Thyroid gland (tissue), 4 donors: ENCODE measurements around the gene PITRM1.

Experiments used
- POLR2A ChIP-seq, 2 donors: fragments of 450-650 bp; IDR thresholded peaks; one replicate each; pipeline ENCODE4 v1.6.1; 2017; ENCODE audit warnings: antibody characterized with exemption in 2 of 2, mild to moderate bottlenecking in 2 of 2, moderate library complexity in 1 of 2
- TF ChIP-seq, protein P1 (sequence below), 6 experiments: fragments of 200-600 bp in 3 of 6; fragments of 450-650 bp in 3 of 6; sonication (generic) in 3 of 6; IDR thresholded peaks; one replicate each; pipeline ENCODE4 v1.5.1; 2016 to 2019; ENCODE audit warnings: antibody characterized with exemption in 6 of 6, mild to moderate bottlenecking in 2 of 6, inconsistent platforms in 1 of 6, moderate library complexity in 1 of 6

DNA sequence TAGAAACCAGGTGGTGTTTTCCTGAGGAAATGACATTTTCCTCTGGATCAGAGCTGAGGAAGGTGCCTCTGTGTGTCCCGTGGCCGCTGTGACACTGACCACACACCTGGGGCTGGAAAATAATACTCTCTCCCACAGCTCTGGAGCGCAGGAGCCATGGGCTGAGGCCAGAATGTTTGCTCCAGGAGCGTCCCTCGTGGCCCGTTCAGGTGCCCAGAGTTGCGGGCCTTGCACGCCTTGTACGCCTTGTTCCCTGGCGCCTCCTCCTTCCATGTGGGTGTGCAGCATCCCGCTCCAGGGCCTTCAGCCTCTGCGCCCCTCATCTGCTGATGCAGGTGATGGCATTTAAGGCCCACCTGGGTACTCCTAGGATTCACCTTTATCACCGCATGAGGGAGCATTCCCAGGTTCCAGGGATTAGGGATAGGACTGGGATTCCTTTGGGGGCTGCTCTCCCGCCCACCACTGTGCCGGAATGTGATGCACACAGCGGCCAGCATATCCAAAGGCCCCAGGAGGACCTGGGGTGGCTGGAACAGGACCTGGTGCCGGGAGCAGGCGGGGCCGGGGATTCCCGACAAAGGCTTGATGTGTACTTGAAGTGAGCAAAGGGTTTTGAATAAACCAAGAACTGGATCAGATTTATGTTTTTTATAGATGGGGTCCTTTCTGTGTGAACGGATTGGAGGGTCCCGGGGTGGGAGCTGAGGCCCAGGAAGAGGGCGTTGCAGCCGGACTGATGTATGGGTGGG is 44.0 kb downstream of the PITRM1 start:
- no peak for TF ChIP-seq POLR2A (IDR thresholded peaks at IDR 0.05)
- TF ChIP-seq, protein P1, sequence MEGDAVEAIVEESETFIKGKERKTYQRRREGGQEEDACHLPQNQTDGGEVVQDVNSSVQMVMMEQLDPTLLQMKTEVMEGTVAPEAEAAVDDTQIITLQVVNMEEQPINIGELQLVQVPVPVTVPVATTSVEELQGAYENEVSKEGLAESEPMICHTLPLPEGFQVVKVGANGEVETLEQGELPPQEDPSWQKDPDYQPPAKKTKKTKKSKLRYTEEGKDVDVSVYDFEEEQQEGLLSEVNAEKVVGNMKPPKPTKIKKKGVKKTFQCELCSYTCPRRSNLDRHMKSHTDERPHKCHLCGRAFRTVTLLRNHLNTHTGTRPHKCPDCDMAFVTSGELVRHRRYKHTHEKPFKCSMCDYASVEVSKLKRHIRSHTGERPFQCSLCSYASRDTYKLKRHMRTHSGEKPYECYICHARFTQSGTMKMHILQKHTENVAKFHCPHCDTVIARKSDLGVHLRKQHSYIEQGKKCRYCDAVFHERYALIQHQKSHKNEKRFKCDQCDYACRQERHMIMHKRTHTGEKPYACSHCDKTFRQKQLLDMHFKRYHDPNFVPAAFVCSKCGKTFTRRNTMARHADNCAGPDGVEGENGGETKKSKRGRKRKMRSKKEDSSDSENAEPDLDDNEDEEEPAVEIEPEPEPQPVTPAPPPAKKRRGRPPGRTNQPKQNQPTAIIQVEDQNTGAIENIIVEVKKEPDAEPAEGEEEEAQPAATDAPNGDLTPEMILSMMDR (IDR thresholded peaks at IDR 0.05), result no peak
